ENCODE data around the gene ZNF441. TPM values are rescaled to one million over a fixed set of nuclear protein-coding genes. Genes with fewer than 3 reads are reported as not detected.

The ZNF441 gene
- total and polyA plus RNA-seq, 2 of the 13 experiments (the other 11 are each of a cell fraction or from before 2014, with no cell fraction given): 2.8 to 10.0 TPM

DNA sequence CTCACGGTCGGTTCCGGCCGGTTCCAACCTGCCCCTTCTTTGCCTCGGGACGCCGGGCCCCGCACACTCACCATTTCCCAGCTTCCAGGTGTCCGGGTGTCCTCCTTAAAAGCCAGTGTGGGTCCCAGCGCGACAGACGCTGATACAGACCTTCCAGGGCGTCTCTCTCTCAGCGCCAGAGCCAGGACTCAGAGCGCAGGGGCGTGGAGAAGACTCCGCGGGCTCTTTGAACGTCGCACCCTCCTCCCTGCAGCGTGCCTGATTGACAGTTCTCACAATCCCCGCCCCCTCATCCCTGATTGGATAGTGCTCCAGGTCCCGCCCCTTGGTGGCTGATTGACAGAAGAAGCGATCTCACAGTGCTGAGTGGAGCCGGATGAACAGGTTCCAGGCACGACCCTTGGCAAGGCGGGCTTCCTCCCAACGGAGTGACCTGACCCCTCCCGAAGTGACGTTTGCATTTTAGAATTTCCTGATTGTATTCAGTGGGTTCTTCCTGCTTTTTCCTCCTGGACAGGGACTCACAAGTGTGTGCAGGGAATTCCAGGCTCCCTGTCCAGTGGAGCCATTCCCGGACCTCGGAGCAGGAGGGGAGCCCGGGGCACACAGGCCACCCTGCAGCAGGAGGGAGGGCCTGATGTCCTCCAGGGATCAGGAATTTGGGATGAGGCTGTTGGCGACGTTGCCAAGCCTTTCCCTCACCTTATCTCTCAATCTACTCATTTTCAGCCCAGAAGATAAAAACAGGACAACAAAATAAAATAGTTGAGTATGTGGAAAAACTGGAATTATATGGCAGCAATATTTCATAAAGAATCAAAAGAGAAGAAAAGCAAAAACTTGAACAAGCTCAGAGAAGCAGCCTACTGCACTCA is 27.8 kb upstream of the ZNF441 start, which contains the start of gene ZNF823 (continued):
- TF ChIP-seq, protein P1, sequence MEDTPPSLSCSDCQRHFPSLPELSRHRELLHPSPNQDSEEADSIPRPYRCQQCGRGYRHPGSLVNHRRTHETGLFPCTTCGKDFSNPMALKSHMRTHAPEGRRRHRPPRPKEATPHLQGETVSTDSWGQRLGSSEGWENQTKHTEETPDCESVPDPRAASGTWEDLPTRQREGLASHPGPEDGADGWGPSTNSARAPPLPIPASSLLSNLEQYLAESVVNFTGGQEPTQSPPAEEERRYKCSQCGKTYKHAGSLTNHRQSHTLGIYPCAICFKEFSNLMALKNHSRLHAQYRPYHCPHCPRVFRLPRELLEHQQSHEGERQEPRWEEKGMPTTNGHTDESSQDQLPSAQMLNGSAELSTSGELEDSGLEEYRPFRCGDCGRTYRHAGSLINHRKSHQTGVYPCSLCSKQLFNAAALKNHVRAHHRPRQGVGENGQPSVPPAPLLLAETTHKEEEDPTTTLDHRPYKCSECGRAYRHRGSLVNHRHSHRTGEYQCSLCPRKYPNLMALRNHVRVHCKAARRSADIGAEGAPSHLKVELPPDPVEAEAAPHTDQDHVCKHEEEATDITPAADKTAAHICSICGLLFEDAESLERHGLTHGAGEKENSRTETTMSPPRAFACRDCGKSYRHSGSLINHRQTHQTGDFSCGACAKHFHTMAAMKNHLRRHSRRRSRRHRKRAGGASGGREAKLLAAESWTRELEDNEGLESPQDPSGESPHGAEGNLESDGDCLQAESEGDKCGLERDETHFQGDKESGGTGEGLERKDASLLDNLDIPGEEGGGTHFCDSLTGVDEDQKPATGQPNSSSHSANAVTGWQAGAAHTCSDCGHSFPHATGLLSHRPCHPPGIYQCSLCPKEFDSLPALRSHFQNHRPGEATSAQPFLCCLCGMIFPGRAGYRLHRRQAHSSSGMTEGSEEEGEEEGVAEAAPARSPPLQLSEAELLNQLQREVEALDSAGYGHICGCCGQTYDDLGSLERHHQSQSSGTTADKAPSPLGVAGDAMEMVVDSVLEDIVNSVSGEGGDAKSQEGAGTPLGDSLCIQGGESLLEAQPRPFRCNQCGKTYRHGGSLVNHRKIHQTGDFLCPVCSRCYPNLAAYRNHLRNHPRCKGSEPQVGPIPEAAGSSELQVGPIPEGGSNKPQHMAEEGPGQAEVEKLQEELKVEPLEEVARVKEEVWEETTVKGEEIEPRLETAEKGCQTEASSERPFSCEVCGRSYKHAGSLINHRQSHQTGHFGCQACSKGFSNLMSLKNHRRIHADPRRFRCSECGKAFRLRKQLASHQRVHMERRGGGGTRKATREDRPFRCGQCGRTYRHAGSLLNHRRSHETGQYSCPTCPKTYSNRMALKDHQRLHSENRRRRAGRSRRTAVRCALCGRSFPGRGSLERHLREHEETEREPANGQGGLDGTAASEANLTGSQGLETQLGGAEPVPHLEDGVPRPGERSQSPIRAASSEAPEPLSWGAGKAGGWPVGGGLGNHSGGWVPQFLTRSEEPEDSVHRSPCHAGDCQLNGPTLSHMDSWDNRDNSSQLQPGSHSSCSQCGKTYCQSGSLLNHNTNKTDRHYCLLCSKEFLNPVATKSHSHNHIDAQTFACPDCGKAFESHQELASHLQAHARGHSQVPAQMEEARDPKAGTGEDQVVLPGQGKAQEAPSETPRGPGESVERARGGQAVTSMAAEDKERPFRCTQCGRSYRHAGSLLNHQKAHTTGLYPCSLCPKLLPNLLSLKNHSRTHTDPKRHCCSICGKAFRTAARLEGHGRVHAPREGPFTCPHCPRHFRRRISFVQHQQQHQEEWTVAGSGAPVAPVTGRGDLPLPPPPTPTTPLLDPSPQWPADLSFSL (CRISPR knock-in tag; IDR thresholded peaks at IDR 0.05): peak; percentile 41; the same call in 1 of the 2 replicates
- TF ChIP-seq ZNF180 (CRISPR knock-in tag; IDR thresholded peaks at IDR 0.05; ENCODE audit: borderline replicate concordance, low read depth) (no peak), ZSCAN20 (CRISPR knock-in tag; IDR thresholded peaks at IDR 0.05; ENCODE audit: borderline replicate concordance) (0 out of 2 replicates have a peak, but pooled peaks have one; percentile 39), PRMT3 (CRISPR knock-in tag; IDR thresholded peaks at IDR 0.05; ENCODE audit: borderline replicate concordance, low read depth) (no peak), ATF1 (CRISPR knock-in tag; IDR thresholded peaks at IDR 0.05) (peak; percentile 89), ZFP36L1 (CRISPR knock-in tag; IDR thresholded peaks at IDR 0.05) (no peak), ZNF792 (CRISPR knock-in tag; IDR thresholded peaks at IDR 0.05) (peak; percentile 25), MXD4 (CRISPR knock-in tag; IDR thresholded peaks at IDR 0.05) (0 out of 2 replicates have a peak, but pooled peaks have one; percentile 68), ETV5 (CRISPR knock-in tag; IDR thresholded peaks at IDR 0.05; ENCODE audit: borderline replicate concordance) (peak; percentile 68; the same call in 1 of the 2 replicates), SPEN (CRISPR knock-in tag; IDR thresholded peaks at IDR 0.05; ENCODE audit: low read depth) (peak; percentile 59)
- TF ChIP-seq, protein P2, sequence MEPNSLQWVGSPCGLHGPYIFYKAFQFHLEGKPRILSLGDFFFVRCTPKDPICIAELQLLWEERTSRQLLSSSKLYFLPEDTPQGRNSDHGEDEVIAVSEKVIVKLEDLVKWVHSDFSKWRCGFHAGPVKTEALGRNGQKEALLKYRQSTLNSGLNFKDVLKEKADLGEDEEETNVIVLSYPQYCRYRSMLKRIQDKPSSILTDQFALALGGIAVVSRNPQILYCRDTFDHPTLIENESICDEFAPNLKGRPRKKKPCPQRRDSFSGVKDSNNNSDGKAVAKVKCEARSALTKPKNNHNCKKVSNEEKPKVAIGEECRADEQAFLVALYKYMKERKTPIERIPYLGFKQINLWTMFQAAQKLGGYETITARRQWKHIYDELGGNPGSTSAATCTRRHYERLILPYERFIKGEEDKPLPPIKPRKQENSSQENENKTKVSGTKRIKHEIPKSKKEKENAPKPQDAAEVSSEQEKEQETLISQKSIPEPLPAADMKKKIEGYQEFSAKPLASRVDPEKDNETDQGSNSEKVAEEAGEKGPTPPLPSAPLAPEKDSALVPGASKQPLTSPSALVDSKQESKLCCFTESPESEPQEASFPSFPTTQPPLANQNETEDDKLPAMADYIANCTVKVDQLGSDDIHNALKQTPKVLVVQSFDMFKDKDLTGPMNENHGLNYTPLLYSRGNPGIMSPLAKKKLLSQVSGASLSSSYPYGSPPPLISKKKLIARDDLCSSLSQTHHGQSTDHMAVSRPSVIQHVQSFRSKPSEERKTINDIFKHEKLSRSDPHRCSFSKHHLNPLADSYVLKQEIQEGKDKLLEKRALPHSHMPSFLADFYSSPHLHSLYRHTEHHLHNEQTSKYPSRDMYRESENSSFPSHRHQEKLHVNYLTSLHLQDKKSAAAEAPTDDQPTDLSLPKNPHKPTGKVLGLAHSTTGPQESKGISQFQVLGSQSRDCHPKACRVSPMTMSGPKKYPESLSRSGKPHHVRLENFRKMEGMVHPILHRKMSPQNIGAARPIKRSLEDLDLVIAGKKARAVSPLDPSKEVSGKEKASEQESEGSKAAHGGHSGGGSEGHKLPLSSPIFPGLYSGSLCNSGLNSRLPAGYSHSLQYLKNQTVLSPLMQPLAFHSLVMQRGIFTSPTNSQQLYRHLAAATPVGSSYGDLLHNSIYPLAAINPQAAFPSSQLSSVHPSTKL (CRISPR knock-in tag; IDR thresholded peaks at IDR 0.05): peak; percentile 26; the same call in 1 of the 2 replicates
- TF ChIP-seq, protein P3, sequence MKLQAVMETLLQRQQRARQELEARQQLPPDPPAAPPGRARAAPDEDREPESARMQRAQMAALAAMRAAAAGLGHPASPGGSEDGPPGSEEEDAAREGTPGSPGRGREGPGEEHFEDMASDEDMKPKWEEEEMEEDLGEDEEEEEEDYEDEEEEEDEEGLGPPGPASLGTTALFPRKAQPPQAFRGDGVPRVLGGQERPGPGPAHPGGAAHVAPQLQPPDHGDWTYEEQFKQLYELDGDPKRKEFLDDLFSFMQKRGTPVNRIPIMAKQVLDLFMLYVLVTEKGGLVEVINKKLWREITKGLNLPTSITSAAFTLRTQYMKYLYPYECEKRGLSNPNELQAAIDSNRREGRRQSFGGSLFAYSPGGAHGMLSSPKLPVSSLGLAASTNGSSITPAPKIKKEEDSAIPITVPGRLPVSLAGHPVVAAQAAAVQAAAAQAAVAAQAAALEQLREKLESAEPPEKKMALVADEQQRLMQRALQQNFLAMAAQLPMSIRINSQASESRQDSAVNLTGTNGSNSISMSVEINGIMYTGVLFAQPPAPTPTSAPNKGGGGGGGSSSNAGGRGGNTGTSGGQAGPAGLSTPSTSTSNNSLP (IDR thresholded peaks at IDR 0.05; ENCODE audit: low read depth, low read length): peak; percentile 56; the same call in 1 of the 2 replicates
- TF ChIP-seq, protein P4, sequence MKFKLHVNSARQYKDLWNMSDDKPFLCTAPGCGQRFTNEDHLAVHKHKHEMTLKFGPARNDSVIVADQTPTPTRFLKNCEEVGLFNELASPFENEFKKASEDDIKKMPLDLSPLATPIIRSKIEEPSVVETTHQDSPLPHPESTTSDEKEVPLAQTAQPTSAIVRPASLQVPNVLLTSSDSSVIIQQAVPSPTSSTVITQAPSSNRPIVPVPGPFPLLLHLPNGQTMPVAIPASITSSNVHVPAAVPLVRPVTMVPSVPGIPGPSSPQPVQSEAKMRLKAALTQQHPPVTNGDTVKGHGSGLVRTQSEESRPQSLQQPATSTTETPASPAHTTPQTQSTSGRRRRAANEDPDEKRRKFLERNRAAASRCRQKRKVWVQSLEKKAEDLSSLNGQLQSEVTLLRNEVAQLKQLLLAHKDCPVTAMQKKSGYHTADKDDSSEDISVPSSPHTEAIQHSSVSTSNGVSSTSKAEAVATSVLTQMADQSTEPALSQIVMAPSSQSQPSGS (CRISPR knock-in tag; IDR thresholded peaks at IDR 0.05): peak; percentile 59

Measured in HepG2 (cell line).